GM04504 (cell line): ENCODE measurements around the gene IFI27L1.

Experiments
- DNase-seq: peaks from one replicate; pipeline ENCODE4 v3.0.0-alpha.2; 2012; ENCODE audit warnings: low read depth

Gene IFI27L1

DNA sequence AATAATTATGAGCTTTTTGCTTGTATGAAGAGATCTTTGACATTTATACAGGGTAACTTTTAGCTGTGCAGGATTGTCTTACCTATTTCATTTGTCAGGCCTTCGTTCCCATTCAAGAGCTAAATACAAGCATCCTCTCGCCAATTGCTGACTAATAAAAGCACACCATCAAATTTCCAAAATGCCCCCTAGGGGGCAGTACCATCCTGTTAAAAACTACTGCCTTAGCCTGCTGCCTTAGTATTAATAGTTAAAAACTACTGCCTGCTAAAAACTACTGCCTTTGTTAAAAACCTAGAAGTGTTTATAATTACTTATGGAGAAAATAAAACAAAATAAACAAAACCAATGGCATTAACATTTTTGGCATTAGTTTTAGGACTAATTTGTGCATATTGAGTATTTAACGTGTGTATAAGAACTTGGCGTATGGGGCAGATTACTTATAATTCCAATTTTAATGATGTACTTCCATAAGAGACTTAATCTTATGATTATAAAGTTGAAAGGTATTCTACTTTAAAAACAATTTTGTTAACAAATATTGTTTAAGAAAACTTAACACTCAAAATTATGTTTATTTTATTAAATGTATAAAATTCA lies 51.3 kb downstream of the IFI27L1 start:
- DNase-seq = peak; percentile 32

DNA sequence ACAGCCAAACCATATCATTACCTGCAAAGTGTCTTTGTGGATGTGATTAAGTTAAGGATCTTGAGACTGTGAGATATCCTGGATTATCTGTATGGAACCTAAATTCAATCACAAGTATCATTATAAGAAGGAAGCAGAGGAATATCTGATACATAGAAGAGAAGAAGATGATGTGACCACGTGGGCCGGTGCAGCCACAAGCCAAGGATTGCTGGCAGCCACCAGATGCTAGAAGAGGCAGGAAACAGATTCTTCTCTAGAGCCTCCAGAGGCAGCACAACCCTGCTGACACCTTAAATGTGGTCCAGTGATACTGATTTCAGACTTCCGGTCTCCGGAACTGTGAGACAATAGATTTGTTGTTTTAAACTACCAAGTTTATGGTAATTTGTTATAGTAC lies 54.4 kb downstream of the IFI27L1 start:
- DNase-seq = no peak

DNA sequence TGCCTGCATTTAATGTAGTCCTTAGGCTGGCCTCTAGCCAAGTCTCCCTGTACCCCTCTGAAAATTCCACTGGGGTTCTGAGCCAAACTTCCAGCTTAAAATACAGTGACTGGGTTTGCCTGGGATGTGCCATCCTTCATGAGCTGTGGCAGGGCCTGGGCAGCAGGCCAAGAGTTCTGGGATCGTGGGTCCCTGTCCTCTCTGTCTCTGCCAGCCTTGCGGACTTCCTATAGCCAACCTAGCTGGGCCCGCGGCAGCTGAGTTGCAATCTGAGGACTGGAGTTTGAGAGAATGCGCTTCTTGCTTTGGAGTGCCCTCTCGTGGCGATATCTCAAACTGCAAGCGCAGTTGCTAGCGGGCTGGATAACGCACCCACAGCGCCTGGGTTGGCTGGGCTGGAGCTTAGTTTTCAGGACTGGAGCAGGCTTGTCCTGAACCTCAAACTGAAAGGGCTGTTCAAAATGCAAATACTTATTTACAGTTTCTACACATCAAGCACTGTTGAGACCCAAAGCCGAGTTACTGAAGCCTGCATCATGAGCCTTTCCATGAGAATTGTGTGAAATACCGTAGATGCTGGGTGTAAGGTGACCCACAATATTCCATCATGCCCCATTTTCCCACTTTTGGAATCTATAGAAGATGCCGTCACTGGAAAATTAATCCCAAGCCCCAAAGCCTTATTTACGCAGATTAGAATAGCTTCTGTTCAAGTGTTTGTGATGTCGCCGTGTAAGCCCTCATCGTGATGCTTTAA lies 55.6 kb downstream of the IFI27L1 start:
- DNase-seq = peak; percentile 64

DNA sequence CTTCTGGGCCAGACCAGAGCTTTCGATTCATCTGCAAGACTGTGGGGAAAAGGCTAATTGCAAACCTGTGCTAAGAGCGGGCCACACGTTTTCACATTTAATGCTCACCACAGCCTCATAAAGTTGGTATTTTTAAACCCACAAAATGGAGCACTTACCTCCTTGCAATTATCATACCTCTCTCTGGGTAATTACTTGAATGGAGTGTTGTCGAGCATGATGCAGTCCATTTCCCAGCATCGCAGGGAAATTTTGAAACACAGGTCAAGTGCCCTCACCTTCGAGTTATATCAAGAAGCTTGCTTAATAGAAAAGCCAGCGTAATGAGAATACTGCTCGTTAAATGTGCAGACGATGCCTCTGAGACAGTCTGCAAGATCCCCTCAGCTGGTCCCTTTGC lies 57.1 kb downstream of the IFI27L1 start:
- no peak for DNase-seq

DNA sequence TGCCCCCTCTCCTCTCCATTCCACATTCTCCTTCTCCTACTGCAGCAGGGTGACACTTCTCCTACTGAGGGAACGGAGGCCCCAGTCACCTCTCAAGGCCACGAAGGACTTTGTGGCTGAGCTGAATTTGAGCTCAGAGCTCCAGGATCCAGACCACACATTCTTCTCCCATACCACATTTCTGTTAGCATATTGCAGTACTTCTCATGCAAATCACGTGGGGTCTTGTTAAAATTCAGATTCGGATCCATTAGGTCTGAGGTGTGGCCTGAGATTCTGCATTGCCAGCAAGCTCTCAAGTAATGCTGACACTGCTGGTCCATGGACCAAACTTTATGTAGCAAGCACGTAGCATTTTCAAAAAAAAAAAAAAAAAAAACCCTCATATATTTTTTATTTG lies 57.9 kb downstream of the IFI27L1 start:
- DNase-seq = no peak

DNA sequence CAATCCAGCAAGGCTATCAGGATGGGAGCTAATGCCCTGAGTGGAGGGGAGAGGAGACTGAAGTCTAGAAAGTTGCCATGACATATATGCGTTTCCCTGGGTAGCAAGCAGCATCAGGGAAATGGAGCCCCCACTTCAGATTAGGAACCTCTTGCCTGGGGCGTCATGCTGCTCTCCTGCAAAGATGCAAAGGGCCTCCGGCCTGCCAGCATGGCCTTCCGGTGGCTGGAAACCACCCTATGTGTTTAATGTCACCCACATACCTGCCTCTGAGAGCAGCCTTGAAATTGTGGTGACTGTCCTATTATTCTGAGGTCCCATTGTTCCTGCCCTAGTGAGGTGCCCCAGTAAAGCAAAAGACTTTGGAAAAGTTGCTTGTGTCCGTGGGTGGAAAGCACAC lies 58.3 kb downstream of the IFI27L1 start:
- no peak for DNase-seq

DNA sequence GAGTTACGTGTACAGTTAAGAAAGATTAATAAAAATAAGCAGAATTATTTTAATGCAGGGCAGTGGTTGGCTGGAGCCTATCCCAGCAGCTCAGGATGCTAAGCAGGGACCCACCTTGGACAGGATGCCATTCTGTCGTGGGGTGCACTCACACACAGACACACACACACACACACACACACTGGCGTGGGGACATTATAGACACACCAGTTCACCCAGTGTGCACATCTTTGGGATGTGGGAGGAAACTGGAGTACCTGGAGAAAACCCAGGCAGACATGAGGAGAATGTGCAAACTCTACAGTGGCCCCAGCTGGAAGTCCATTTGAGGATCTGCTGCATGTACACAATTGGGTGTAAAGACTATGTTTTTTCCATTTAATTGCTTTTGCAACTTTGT lies 61.1 kb downstream of the IFI27L1 start:
- no peak for DNase-seq

DNA sequence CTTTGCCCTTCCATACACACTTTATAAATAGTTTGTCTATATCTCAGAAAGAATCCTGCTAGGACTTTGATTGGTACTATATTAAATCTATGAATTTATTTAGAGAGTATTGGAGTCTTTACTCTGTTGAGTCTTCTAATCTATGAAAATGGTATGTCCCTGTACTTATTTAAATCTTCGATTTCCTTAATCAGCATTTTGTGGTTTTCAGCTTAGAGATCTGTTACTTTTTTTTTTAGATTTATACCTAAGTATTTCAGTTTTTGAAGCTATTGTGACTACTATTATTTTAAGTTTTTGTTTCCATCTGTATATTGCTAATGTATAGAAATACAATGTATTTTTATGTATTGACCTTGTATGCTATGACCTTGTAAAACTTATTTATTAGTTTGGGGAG lies 61.7 kb downstream of the IFI27L1 start:
- no peak for DNase-seq

DNA sequence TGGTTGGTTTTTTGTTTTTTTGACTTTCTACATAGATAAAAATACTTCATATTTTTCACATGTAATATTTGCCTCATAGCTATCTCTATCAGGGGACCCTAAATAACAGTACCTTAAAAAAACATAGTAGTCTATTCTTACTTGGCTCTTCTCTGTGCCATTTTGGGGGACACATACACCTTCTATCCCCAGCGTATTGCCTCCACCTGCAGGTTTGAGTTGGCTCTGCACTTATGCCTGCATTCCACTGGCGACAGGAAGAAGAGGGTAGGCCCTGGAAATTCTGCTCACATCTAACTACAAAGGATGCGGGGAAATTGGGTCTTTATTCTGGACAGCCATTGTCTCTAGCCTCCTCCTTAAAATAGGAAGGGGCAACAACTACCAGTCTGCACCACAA lies 62.1 kb downstream of the IFI27L1 start:
- no peak for DNase-seq

DNA sequence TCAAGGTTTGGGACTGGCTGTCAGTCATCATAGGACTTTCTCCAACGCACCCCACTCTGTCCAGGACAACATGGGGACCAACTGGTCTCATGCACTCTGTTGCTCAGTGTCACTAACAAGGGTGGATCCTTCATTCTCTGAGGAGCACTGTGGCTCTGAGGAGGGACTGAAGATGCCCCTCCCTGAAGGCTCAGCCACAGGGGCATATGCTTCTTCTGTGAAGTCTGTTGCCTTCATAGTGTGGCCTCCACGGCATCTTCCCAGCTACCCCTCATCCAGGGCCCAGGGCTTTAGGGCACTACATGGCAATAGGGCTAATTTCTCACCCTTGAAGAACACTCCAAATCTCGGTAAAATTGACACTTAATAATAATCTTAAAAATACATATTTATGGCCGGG lies 62.6 kb downstream of the IFI27L1 start:
- no peak for DNase-seq

DNA sequence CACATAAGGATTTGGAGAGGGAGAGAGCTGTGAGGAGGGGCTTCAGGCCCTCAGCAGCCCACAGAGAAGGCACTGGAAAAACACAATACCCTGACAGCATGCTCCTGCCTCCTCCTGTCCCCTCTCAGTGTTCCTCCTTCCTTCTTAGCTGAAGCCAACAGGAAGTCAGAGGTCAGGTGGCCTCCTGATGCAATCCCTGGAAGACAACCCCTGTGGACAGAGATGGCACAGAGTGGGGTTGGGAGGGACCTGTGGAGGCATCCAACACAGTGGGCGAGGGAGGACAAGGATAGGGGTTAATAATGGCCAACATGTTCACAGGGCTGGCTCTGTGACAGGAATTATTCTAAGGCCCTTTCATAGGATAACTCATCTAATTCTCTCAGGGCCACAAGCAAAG lies 63.7 kb downstream of the IFI27L1 start:
- DNase-seq = no peak

DNA sequence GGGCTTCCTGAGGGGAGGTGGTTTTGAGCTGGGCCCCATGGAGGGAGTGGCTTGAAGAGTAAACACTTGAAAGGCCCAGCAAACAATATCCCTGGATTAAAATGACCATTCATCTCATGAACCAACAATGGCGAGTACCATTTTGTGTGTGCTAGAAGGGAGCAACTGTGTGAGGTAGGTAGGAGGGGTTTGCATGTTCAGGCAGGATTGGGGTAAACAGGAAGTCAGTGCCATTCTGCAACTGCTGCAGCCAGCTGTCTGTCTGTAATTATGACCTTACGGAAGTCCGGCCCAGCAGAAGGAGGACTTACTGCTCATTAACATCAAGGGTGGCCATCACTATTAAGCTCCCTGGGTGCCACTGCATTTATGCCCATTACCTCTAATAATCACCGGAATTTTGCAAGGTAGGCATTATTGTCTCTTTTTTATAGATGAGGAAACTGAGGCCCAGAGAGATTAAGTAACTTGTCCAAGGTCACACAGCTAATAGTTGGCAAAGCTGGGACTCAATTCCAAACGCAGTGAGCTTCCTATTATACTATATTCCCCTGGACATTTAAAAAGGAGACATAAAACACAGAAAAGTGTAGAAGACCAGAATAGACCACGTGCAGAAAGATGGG lies 64.9 kb downstream of the IFI27L1 start:
- DNase-seq = no peak
